ENCODE data around the gene GRN.

GRCh38 chr17:44335564-44335963 is 9.5 kb upstream of the GRN start:
- TF ChIP-seq SMC3 (IDR thresholded peaks at IDR 0.05): no peak
- no peak for TF ChIP-seq CTCF (IDR thresholded peaks at IDR 0.05)
- TF ChIP-seq HOXA7 (CRISPR knock-in tag; IDR thresholded peaks at IDR 0.05): no peak
- TF ChIP-seq, protein P1, sequence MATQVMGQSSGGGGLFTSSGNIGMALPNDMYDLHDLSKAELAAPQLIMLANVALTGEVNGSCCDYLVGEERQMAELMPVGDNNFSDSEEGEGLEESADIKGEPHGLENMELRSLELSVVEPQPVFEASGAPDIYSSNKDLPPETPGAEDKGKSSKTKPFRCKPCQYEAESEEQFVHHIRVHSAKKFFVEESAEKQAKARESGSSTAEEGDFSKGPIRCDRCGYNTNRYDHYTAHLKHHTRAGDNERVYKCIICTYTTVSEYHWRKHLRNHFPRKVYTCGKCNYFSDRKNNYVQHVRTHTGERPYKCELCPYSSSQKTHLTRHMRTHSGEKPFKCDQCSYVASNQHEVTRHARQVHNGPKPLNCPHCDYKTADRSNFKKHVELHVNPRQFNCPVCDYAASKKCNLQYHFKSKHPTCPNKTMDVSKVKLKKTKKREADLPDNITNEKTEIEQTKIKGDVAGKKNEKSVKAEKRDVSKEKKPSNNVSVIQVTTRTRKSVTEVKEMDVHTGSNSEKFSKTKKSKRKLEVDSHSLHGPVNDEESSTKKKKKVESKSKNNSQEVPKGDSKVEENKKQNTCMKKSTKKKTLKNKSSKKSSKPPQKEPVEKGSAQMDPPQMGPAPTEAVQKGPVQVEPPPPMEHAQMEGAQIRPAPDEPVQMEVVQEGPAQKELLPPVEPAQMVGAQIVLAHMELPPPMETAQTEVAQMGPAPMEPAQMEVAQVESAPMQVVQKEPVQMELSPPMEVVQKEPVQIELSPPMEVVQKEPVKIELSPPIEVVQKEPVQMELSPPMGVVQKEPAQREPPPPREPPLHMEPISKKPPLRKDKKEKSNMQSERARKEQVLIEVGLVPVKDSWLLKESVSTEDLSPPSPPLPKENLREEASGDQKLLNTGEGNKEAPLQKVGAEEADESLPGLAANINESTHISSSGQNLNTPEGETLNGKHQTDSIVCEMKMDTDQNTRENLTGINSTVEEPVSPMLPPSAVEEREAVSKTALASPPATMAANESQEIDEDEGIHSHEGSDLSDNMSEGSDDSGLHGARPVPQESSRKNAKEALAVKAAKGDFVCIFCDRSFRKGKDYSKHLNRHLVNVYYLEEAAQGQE (IDR thresholded peaks at IDR 0.05): no peak
- TF ChIP-seq MAX (IDR thresholded peaks at IDR 0.05): no peak
- no peak for TF ChIP-seq ZFP36 (IDR thresholded peaks at IDR 0.05; ENCODE audit: borderline replicate concordance, partially characterized antibody)
- TF ChIP-seq BHLHE40 (IDR thresholded peaks at IDR 0.05; ENCODE audit: low read depth, low read length): no peak
- no peak for TF ChIP-seq CHD2 (IDR thresholded peaks at IDR 0.05; ENCODE audit: low read length, partially characterized antibody)
- TF ChIP-seq USF2 (IDR thresholded peaks at IDR 0.05): no peak
- TF ChIP-seq POLR2A (IDR thresholded peaks at IDR 0.05; ENCODE audit: low read length): no peak
- no peak for TF ChIP-seq MAZ (IDR thresholded peaks at IDR 0.05; ENCODE audit: borderline replicate concordance, low read depth, low read length)
- TF ChIP-seq RCOR1 (IDR thresholded peaks at IDR 0.05; ENCODE audit: low read depth, low read length): no peak

Data from A549 (cell line).